Kasumi-1 (cell line): ENCODE results near the gene MMP8.
A peak's percentile ranks its signal among the peaks of the same experiment; 100 is the strongest.

Source experiments
- DNase-seq, 2 experiments: peaks; one replicate each; lab custom pipeline; 2025; lab: John Stamatoyannopoulos, UW

The MMP8 gene

GRCh38 chr11:102722821-102723220, 1.9 kb downstream of the MMP8 start:
- peak; percentile 63 to 66 for DNase-seq

GRCh38 chr11:102719620-102720277, 5.0 kb downstream of the MMP8 start:
- DNase-seq, result no peak

- DNase-seq, result no peak
Observed at GRCh38 chr11:102717280-102717679, 7.5 kb downstream of the MMP8 start.

- peak; percentile 48 to 71 for DNase-seq
Observed at GRCh38 chr11:102716527-102716926, 8.2 kb downstream of the MMP8 start.

GRCh38 chr11:102712137-102712536, 12.6 kb downstream of the MMP8 start:
- peak; percentile 22 to 25 for DNase-seq

GRCh38 chr11:102709201-102709945, 15.4 kb downstream of the MMP8 start:
- no peak for DNase-seq

GRCh38 chr11:102708654-102709053, 16.1 kb downstream of the MMP8 start:
- DNase-seq, result no peak

- DNase-seq, result no peak
Observed at GRCh38 chr11:102705626-102706025, 19.1 kb downstream of the MMP8 start, which contains the start of gene MMP27. MMP27 (minus strand) TSS chr11:102705769; CDS start chr11:102705714, 55 bp downstream.

GRCh38 chr11:102704841-102705240, 19.9 kb downstream of the MMP8 start:
- DNase-seq, result no peak

- no peak for DNase-seq
Observed at GRCh38 chr11:102703826-102704493, 20.8 kb downstream of the MMP8 start.

- no peak for DNase-seq
Observed at GRCh38 chr11:102695201-102695600, 29.6 kb downstream of the MMP8 start.

GRCh38 chr11:102685754-102686153, 39.0 kb downstream of the MMP8 start:
- peak; percentile 23 to 29 for DNase-seq

GRCh38 chr11:102685338-102685737, 39.4 kb downstream of the MMP8 start:
- DNase-seq, result no peak

- no peak for DNase-seq
Observed at GRCh38 chr11:102683277-102683676, 41.5 kb downstream of the MMP8 start.

GRCh38 chr11:102680945-102681344, 43.8 kb downstream of the MMP8 start:
- peak in 1 of 2 experiments; percentile 20 for DNase-seq

GRCh38 chr11:102678022-102678421, 46.7 kb downstream of the MMP8 start:
- DNase-seq, result no peak

- no peak for DNase-seq
Observed at GRCh38 chr11:102676084-102676483, 48.7 kb downstream of the MMP8 start.

GRCh38 chr11:102669664-102670063, 55.1 kb downstream of the MMP8 start:
- DNase-seq, result no peak

- peak; percentile 70 to 77 for DNase-seq
Observed at GRCh38 chr11:102666331-102666957, 58.3 kb downstream of the MMP8 start.

- peak; percentile 29 to 34 for DNase-seq
Observed at GRCh38 chr11:102664001-102664752, 60.6 kb downstream of the MMP8 start.

GRCh38 chr11:102662607-102663006, 62.1 kb downstream of the MMP8 start:
- no peak for DNase-seq
